ENCODE measurements around the gene TBC1D24. TPM values are rescaled to one million over a fixed set of nuclear protein-coding genes. Genes with fewer than 3 reads are reported as not detected.

Gene TBC1D24
- total RNA-seq, 1 donor from 2014 or later, result 15.4 TPM

DNA sequence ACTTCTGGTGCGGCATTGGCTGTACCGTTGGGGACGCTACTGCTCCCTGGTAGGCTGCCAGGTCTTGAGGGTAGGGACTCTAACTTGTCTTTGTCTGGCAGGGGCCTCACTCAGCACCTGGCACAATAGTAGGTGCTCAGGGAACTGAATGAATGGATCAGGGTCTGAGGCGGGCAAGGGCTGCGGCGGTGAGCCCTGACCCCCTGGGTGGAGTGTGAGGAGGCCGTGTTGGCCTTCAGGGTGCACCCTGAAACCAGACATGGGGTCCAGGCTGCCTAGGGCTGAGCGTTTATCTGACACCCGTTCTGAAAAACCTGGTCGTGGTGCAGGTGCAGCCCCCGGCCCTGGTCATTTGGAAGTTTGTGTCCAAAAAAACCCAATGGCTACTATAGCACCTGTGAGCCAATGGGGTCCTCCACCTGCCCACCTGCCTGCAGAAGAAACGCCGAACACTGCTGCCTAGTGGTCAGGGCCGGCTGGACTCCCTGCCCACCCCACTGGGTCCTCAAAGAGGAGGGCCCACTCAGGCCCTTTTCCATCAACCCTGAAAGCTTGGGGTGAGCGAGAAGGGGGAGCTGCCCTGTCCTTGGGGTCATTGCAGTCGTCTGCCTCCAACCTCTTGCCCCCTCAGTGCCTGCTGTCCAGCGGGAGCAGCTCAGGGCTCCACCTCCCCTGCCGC is 33.9 kb downstream of the TBC1D24 start:
- DNase-seq, result no peak

GRCh38 chr16:2511128-2511800 is 36.3 kb downstream of the TBC1D24 start:
- DNase-seq, result peak; percentile 77
- intact Hi-C loops (cut with micrococcal nuclease), result no loop called here
- no peak for ATAC-seq

More for the DNA sequence above, 33.9 kb downstream of the TBC1D24 start:
- no peak for ATAC-seq
- intact Hi-C loops (cut with micrococcal nuclease), result no loop called here

DNA sequence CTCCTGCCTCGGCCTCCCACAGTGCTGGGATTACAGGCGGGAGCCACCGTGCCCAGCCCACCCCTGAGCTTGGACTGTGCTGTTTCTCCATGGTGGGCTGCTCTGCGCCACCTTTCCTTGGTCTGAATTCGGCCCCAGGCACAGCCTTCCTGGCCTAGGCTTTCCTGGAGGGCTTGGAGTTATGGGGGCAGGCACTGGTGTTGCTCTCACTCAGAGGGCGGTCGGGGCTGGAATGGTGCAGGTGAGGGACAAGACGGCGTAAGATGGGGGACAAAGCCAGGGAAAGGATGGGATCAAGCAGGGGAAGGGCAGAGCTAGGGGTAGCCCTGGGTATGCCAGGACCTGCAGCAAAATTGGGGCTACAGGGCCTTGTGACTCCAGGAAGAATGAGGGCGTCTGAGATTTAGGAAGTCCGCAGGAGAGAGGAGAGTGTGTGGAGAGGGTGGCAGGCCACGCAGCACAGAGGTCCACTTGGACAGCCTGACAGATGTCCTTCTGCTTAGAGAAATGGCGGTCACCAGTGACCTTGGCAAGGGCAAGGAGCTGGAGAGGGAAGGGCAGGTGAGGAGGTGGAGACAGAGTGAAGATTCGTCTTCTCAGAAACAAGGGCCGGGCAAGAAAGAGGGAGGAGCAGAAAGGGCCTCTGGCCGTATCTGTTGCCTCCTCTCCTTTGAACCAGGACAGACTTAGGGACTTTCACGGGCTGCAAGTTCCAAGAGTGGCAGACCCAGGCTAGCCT is 37.2 kb downstream of the TBC1D24 start:
- intact Hi-C loops (cut with micrococcal nuclease), result no loop called here
- ATAC-seq, result no peak
- DNase-seq, result no peak

DNA sequence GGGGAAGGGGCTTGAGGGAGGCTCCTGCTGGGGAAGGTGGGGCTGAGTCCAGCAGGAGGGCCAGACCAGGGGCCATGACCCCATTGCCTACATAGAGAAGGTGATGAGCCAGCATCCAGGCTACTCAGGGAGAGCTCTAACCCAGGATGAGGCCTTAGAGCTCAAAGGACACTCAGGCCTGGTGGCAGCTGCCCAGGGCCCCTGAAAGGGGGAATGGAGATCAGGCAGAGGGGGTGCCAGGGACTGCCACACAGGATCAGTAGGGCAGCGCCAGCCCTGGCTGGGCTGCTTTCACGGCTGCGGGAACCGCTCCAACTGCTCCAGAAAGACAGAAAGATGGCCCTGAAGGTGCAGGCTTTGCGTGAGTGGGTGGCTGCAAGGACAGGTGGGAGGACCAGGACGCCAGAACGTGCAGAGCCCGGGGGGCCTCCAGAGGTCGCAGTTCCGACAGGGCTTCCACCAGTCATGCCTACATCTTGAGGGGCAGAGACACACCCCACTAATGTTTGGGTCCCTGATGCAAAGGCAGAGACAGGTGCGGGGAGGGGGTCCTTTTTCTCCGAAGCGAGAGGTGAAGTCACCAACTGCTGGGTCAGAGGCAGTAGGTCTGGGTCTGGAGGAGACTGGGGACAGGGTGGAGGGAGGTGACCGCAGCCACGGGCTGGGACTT is 37.9 kb downstream of the TBC1D24 start:
- ATAC-seq (no peak), DNase-seq (no peak)
- intact Hi-C loops (cut with micrococcal nuclease), result no loop called here

DNA sequence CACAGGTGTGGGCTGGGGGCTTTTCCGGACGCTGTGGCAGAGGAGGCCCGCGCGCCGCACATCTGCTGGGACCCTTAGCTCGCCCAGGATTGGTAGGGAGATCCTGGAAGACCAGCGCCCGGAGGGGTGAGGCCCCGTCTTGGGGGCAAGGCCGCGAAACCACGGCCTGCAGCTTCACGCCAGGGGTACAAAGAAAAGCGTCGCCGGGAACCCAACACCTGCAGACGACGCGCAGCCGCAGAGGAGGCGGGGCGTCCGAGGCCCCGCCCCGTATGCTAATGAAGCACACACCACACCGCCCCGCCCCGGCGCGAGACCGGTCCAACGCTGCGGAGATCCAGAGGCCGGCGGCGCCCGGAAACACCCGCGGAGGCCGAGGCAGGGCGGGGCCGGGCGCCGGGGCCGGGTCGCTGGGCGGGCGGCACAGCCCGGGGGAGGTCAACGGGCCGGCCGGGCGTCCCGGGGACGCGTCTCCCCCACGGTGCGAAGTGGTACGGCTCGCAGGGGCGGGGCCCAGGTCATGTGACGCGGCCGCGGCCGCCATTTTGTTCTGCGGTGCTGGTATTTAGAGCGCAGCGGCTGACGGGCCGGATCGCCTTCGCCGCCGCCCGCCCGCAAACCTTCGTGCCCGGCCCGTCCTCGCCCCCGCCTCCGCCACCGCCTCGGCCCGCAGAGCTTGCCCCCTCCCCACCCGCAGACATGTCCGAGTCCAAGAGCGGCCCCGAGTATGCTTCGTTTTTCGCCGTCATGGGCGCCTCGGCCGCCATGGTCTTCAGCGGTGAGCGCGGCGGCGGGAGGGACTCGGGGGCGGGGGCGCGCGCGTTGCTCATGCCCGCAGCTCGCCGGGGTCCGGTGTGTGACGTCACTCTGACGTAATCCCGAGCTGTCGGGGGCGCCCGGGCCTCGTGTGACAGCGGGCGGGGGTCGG is 38.7 kb downstream of the TBC1D24 start, which contains the start of gene ATP6V0C:
ATP6V0C (plus strand) TSS at position 548 of the 928 bp plus-strand sequence; CDS start at position 700, 152 bp downstream.
- intact Hi-C loops (cut with micrococcal nuclease), result no loop called here
- peak; percentile 89 for ATAC-seq
- DNase-seq, result peak; percentile 98

- intact Hi-C loops (cut with micrococcal nuclease), result no loop called here
- DNase-seq (no peak), ATAC-seq (no peak)
Observed at GRCh38 chr16:2514333-2515179, 39.6 kb downstream of the TBC1D24 start.

- ATAC-seq (no peak), DNase-seq (no peak)
- intact Hi-C loops (cut with micrococcal nuclease), result no loop called here
Observed at GRCh38 chr16:2515180-2515851, 40.4 kb downstream of the TBC1D24 start.

DNA sequence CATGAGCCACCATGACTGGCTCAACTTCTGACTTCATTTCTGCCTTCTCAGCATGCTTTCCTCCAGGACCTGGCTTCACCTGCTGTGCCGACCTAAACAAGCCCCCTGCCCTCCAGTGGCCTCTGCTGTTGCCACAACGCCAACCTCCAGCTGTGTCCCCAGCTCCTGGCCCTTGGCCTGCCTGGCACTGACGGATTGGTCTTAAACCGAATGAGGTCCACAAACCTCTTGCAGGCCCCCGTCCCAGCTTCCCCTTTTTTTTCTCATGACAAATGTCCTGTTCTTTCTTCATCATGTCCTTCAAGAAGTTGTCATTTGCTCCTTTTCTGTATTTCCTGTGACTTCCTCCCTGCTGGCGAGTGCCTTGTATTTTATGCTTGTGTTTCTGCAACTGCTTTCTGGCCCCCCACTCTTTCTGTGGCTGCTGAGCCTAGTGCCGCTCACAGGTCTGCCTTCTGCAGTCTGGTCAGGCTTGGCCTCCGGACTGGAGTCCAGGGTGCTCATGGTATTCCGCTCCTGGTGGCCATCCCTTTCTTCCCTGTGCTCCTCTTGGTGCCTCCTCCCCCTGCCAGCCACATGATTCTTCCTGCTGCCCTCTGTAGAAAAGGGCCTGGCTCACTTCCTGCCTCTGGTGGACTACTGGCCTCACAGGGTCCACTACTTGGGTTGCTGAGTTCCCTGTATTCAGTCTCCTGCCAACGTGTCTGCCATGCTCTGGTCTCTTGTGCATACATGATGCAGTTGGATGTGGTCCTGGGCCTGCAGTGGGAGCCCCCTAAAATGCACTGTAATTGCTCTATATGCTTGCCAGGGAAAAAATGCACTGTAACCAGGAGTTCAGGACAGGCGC is 41.7 kb downstream of the TBC1D24 start:
- ATAC-seq (no peak), DNase-seq (no peak)
- intact Hi-C loops (cut with micrococcal nuclease), result no loop called here

DNA sequence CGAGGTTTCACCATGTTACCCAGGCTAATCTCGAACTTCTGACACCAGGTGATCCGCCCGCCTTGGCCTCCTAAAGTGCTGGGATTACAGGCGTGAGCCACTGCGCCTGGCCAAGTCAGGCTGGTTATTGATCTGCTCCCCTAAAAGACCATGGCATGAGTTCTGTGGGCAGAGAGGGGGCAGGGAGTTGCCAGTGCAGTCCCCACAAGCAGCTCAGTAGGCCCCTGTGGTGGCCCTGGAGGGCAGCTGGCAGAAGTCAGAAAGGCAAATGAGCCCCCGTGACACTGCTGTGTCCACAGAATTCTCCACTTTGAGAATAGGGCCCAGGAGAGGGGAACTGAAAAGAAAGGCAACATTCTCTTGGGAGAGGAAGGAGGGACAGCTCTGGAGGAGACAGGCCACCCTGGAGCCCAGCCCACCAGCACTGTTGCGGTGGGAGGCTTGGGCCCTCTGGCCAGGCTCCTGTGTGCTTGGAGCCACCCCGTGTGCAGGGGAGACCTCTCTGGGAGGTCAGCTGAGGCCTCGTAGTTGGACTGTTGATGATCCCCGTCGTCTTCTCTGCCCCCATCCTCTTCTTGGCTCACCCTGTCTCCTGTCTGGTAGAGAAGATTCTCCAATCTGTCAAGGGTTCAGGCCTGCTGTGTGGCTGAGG is 43.2 kb downstream of the TBC1D24 start:
- ATAC-seq (no peak), DNase-seq (no peak)
- intact Hi-C loops (cut with micrococcal nuclease), result no loop called here

DNA sequence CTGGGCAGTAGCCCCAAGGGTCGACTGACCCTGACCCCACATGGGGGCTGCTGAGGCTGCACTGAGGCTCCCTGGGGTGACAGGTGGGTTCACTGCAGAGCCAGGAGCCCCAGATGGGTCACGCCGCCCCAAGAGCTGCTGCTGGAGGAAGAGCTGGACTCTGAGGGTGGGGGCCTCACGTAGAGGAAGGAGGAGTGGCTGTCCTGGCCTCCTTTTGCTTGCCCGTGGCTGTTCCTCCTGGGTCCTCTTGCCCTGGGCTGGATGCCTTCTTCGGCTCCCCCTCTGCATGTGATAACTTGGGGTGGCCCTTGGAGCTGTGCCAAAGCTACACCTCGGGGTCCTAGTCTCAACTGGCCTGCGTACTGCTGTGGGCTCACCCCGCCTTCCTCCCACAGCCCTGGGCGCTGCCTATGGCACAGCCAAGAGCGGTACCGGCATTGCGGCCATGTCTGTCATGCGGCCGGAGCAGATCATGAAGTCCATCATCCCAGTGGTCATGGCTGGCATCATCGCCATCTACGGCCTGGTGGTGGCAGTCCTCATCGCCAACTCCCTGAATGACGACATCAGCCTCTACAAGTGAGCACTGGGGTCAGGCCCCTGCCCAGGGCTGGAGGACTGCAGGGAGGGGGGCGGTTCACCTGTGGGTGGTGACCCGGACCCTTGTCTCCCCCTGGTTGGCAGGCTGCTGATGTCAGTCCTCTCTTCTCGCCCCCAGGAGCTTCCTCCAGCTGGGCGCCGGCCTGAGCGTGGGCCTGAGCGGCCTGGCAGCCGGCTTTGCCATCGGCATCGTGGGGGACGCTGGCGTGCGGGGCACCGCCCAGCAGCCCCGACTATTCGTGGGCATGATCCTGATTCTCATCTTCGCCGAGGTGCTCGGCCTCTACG is 44.1 kb downstream of the TBC1D24 start:
- ATAC-seq, result no peak
- intact Hi-C loops (cut with micrococcal nuclease), result no loop called here
- DNase-seq, result peak; percentile 39

GRCh38 chr16:2519711-2520080 is 44.8 kb downstream of the TBC1D24 start:
- ATAC-seq (peak; percentile 5), DNase-seq (no peak)
- intact Hi-C loops (cut with micrococcal nuclease), result no loop called here

GRCh38 chr16:2520097-2520783 is 45.3 kb downstream of the TBC1D24 start, which contains the start of gene AMDHD2:
Gene AMDHD2, plus strand, starts transcription at chr16:2520371. Its CDS starts 88 bp downstream, at chr16:2520459.
- intact Hi-C loops (cut with micrococcal nuclease), result no loop called here

GRCh38 chr16:2520784-2521531 is 46.0 kb downstream of the TBC1D24 start:
- no peak for ATAC-seq
- intact Hi-C loops (cut with micrococcal nuclease), result no loop called here
- DNase-seq, result no peak

More at GRCh38 chr16:2520097-2520783, 45.3 kb downstream of the TBC1D24 start, which contains the start of gene AMDHD2:
- peak; percentile 96 for DNase-seq
- ATAC-seq, result peak; percentile 80
